ENCODE data around the gene ATP6V0B.

The ATP6V0B gene

DNA sequence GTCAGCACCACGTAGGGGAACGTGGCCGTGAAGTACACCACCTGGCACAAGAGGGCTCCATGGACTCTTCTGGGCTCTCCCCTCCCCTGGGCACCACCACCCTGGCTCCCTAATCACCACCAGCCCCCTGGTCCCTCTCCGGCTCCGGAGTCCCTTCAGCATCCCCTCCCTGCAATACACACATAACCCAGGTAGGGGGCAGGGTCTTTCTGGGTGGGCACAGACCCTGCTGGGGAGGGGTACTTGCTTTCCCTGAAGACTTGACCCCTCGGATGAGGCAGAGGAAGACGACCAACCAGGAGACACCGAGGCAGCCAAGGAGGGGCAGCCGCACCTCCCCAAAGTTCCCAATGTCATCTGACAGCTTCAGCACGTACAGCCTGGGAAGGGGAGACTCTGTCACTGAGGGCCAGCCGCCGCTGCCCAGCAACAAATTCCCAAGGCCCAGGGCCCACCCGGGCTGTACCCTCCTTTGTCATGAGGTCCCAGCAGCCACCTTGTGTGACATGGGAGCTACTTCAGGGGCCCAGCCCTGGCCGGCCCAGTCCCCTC is 27.9 kb downstream of the ATP6V0B start:
- DNase-seq (ENCODE audit: low spot score): no peak

DNA sequence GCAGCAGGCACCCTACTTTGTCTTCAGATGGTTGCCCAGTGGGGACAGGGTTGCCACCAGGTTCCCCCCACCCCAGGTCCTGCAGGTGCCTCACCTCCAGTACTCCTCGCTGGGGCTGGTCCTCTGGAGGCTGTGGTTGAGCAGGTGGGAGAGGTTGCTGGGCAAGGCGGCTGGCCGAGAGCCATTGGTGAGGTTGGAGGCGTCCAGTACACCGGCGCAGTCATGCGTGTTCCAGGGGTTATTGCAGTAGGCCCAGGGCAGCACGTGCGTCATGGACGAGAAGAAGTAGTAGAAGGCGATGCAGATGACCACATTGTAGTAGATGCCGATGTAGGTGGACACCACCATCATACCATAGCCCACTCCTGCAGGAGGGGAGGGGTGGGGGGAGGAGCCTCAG is 33.5 kb downstream of the ATP6V0B start:
- DNase-seq (ENCODE audit: low spot score): no peak

DNA sequence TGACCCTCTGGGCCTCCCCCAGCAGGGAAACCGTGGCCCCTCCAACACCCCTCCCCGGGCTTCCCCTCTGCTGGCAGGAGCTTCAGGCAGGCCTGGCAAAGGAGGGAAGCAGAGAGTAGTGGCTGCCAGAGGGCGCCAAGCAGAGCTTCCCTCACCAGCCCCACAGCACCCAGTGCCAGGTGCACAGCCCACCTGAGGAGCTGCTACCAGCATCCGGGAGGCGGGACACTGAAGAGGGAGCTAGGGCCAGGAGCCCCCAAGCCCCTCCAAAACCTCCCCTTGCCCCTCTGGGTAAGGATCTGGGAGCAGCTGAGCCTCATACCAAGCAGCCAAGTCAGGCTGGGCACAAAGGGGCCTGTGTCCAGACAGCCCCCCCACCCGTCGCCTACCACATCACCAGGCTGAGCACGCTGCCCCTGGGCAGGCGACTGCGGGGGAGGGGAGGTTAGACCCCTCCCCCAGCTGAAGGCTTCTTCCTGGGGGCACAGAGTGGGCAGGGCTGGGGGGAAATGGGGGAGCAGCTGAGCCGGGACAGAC is 36.2 kb downstream of the ATP6V0B start:
- no peak for DNase-seq (ENCODE audit: low spot score)

DNA sequence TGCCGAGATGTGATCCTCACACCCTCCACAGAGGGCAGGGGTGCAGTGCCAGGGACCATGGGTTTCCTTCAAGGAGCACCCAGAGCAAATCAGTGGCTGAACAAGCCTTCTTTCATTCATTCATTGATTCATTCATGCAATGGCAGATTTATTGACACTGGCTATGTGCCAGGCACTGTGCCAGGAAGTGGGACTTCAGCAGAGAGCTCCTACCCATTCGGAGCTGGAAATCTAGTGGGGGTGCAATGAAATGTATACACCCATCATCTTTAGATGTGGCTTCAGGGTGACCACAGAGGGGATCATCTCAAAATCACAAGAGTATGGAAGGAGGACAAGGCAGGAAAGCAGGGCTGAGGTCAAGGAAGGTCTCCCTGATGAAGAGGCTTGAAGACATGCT is 37.6 kb downstream of the ATP6V0B start:
- no peak for DNase-seq (ENCODE audit: low spot score)

DNA sequence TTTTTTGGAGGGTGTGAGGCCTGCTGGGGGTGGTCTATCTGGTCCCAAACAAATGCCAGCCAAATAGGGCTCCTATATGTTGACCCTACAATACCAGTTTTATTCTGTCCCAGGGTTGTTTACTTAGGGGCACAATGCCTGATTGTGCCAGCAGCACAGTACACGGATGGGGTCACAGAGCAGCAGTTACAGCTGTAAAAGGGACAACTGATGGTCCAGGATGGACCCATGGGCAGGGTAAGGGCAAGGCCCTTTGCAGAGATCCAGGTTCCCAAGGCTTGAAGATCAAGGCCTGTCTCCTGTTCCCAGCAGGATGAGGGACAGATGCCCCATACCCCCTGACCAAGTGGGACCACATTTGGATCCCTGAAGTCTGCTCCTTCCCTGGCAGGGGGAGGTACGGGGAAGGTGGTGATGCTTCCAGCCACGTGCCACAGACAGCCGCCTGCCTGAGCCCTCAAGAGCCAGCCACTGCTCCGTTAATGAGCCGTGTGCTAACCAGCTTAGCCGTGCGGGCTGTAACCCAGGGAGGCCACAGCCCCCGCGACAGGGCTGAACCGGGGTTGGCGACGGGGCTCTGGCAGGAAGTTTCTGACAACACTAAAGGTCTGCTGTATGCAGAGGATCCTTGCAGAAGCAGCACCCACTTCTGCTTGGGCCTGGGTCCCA is 38.3 kb downstream of the ATP6V0B start:
- no peak for DNase-seq (ENCODE audit: low spot score)

DNA sequence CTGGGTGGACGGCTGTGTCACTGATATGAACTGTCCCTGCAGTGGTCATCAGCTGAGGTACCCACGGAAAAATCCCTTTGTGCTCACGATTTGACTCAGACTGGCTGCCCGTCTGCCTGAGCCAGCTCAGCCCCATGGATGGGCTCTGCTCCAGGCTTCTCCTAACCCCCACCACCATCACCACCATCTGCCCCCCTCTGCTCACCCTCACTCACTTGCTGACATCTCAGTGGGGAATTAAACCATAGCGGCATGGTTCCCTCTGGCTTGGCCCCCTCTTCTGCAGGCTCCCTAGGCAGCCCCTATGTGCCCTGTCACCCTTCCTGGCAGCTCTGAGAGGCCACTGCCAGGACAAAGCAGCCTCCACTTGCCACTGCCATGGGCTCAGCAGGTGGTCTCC is 39.2 kb downstream of the ATP6V0B start:
- DNase-seq (ENCODE audit: low spot score): no peak

DNA sequence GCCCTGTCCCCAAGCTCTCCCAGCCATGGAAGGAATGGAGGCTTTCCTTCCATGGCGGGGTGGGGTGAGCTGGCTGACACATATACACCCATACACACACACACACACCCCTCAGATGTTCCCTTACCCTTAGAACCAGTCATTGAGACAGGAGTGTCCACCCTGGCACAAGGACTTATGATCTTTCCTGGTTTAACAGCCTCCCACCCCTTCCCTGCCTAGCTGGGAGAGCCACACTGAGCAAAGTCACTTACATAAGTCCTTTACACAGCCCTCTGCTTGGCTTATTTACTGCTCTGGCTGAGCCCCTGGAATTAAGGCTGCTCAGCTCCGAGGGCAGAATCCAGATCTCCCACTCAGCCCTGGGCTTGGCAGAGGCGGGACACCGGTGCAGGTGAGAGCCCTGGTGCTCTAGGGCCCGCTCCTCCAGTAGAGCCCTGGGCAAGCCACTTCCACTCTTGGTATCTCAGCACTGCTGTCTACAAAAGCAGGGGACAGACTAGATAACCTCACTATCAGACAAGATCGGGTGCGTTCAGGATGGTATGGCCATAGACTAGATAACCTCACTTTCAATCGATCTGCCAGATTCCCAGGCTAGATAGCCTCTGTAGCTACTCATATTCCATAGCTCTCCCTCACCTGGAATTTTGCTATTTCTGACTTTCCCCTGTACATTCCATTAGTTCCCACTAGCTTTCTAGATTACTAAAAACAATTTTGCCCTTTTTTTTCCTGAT is 39.8 kb downstream of the ATP6V0B start:
- DNase-seq (ENCODE audit: low spot score): no peak

DNA sequence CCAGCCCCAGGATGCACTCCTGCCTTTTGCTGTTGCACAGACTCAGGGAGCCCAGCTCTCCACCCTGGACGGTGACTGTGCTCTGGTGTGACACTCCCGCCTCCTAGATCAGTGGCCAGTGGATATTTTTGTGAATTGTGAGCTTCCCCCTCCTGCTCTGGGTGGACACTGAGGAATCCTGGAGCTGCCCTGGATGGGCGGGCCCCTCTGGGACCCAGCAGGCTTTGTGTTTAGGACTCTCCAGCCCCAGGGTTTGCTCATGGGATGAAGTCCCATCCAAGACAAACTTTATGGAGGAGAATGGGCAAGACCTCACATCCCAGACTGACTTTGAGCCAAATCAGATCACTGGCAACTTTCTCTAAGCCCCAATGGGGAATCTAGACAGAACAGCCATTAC is 40.4 kb downstream of the ATP6V0B start:
- DNase-seq (ENCODE audit: low spot score): no peak

DNA sequence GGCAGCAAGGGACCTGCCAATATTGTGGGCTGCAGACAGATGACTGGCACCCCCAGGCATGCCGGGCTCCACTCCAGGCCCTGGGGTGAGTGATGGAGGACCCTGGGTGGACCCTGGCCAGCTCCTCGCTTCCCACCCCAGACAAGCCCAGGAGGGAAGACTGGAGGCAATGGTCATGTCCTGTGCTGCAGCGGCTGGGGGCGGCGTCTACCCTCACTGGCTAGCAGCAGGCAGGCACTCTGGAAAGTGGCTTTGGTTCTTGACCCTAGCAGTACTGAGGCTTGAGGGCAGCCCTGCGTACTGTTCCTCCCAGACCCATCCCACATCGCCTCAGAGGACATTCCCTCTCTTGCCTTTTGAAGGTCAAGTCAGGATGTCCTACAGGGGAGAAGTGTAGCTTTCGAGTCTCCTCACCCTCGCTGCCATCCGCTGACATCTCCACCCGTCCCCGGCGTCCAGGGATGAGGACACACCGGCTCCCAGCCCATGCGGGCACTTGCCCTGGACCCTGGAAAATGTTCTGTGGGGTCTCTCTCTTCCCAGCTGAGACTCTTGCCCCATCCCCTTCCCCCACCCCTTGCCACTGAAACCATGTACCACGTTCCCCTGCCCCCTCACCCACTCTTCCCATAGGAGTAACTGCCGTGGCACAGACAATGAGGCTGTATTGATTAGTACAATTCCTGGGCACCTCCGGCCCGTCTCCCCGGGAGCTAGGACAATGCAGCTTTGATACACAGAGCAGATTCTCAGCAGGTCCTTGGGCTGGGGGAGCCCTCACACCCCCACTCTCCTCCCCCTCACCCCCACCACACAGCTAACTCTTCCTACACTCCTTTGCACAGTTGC is 41.5 kb downstream of the ATP6V0B start:
- no peak for DNase-seq (ENCODE audit: low spot score)

DNA sequence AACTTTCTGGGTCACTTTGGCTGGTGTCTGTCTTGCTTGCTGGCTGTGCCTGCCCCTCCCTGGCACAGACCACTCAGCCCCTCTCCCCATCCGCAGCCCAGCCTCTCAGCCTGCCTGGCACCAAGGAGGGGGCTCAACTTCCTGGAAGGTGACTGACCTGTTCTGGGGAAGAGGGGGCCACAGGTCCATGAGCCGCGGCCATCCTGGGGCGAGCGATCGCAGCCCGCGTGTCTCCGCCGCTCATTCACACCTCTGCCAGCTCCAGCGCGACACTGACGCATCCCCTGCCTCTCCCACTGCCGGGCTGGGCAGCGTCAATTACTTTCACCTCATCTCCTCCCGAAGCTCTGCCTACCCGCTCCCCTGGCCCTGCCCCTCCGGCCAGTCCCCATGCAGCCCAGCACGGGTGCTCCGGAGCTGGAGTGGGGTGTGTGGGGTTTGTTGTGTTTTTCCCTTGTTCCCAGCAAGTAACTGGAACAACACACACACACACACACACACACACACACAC is 42.2 kb downstream of the ATP6V0B start:
- no peak for DNase-seq (ENCODE audit: low spot score)

DNA sequence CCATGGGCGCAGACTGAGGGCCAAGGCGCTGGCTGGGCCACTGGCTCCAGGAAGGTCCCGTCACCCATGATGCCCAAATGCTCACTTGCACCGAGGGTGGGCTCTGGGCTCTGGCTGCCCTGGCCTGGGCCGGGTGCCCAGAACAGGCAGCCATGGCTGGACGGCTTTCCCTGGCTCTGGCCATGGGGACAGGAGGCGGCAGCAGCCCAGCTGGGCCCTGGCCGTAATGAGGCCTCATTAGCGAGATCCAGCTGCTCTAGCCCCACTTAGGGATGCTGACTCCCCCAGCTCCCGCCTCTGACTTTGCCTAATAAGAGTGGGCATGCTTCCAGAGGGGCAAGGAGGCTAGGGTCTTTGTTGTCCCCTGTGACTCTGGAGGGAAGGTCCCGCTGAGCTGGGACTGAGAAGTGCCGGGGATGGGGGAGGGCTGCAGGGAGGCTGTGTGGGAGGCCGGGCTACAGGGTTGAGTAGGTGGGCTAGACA is 44.7 kb downstream of the ATP6V0B start:
- DNase-seq (ENCODE audit: low spot score): no peak

DNA sequence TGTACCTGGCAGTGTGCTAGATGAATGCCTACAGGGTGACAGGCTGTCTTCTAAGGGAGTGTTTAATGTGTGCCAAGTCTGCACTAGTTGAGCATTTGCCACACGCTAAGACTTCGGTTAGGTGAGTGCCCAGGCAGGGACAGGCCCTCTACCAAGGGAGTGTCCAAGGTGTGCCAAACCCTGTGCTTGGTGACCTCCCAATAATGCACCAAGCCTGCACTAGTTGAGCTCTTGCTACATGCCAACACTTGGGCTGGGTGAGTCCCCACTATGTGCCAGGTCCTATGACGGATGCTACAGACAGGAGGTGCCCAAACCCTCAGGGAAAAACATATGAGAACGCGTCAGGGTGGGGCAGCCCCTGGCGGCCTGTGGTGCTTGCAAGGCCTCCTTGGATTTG is 45.7 kb downstream of the ATP6V0B start:
- no peak for DNase-seq (ENCODE audit: low spot score)

DNA sequence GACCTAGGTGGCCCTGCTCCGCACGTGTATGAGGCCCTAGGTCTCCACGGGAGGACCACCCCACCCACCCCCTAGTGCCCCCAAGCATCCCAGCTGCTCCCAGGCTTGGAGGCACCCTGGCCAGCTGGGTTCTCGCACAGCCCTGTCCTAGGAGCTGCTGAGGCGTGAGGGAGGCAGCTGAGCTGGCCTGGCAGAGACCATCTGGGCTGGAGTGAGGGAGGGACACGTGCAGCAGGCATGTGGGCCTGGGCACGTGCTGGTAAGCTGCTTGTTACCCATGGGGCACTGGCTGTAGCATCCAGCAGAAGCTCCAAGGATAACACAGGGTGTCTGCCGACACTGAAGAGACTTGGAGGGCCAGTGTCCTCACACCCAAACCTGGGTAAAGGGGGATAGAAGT is 46.4 kb downstream of the ATP6V0B start:
- DNase-seq (ENCODE audit: low spot score): no peak

DNA sequence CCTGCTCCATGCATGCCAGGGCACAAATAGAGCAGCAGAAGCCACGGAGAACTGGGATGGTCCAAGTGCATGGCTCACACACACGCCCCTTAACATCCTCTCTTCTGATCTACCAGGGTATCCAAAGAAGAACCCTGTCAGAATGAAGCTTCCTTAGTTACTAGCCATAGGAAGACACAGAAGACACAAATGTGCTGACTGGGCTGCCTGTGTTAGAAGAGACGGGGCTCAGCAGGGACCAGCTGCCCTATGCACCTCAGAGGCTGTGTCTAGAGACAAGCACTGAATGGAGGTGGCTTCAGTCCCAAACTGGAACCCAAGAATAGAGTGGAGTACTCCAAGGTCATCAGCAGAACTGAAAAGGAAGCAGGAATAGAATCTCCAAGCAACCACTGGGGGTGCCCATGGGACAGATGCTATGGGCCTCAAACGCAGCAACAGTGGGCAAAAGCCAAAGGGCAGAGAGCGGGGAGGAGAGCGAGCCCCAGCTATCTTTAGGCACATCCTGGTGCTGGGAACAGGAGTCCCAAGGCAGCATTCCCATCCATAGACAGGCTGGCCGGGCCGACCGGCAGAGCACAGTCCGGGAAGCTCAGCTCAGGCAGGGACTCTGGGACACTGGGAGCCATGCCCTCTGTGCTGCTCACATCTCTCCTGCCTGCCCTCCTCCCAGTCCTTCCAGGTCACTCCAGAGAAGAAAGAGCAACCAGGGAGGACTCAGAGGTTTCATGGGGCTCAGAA is 47.0 kb downstream of the ATP6V0B start:
- DNase-seq (ENCODE audit: low spot score): no peak

DNA sequence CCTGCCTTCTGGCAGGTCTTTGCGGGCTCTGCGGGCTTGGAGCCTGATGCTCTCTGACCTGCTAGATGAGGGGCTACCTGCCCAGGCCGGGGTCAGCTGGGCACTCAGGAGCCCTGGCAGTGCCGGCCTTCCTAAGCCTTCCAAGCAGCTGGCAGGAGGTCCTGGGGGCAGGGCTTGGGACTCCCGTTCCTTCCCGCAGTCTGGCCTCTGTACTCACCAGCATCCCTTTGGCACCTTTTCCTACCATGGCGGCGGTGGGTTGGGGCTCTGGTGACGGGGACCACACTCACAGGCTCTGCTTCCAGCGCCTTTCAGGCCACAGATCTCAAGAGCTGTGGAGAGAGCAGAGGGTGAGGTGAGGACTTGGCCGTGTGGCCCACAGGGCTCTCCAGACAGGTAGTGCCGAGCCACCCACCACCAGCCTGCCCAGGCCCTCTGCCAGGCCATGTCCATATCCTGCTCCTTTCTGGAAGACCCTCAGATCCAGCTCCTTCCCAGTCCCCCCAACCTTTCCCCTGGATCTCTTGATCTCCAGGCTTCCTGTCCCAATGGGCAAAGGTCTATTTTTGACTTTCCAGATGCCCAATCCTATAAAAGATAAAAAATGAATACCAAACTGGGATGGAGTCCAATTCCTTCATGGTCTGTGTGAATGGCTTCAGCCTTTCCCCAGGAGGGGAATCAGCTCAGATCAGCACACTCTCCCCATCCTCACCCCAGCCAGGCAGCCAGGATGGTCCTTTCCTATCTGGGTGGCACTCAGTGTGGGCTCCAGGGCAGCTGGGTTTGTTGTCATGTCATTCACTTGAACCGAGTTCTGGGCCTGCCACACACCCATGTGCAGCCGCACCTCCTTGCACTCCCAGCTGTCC is 49.5 kb downstream of the ATP6V0B start:
- DNase-seq (ENCODE audit: low spot score): no peak

DNA sequence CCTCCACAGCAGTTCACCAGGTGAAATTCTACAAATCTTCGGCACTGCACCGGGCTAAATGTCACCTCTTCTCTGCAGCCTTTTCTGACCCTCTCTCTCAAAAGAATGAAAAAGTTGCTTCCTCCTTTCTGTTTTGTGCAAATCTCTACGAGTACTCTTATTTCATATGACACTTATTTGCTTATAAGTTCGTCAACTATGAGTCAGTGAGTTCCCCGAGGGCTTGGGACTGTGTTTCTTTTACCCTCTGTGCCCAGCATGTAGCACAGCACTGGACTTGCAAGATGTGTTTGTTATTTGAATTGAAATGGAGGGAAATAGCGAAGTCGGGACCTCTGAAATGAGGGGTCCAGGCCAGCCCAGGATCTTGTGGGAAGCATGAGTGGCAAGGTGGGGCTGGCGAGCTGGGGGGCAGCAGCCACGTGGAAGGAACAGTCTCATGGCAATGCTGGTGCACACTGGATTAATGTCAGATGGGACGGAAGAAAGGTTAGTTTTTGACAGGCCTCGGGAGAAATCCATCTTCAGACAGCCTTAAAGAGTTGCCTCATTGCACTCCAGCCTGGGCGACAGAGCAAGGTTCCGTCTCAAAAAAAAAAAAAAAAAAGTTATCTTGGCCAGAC is 50.3 kb downstream of the ATP6V0B start:
- DNase-seq (ENCODE audit: low spot score): no peak

DNA sequence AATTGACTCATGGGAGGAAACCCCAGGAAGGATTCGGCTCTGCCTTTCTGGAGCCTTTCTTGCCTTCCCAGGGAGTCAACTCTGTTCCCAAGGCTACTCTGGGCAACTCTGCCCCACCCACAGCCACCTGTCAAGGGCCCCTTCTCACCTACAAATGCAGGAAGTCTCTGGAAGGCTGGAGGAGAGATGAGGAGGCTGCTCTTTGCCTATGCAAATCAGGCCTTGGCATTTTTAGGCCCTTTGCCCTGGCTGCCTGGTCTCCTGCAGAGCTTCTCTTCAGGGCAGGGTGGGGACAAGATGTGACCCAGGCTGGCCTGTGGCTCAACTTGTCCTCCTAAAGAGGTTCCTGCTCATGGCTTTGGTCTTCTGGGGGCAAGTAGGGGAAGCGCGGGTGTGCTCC is 51.1 kb downstream of the ATP6V0B start:
- no peak for DNase-seq (ENCODE audit: low spot score)

DNA sequence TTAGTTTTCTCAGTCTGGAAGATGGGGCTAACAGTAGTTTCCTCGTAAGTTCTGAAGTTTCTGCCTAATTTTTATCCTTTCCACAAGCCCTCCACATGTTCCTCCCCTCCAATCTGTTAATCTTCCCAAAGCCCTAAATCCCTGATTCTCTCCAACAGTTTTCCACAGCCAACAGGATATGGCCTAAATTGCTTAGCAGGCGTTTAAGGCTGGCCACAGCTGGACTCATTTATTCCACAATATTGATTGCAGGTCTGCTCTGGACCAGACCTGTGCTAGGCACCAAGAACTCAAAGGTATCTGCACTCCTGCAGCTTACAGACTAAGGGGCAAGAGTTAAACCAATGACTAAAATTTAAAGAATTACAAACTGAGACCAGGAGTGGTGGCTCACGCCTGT is 52.6 kb downstream of the ATP6V0B start:
- no peak for DNase-seq (ENCODE audit: low spot score)

All from activated CD4-positive, alpha-beta T cell treated with anti-CD3 and anti-CD28 coated beads, Interleukin-2, Interleukin-4, amounts not matched to agents 100 ng/mL and 50 ng/mL, durations not matched to agents 16 hours and 8 hours (primary cell).